HG03469 (cell line): Measurements from ENCODE around the gene NME1.

Experiments used
- ATAC-seq: cut with Tn5 transposase; IDR thresholded peaks from one replicate; pipeline ENCODE4 v1.9.1; 2021; ENCODE audit warnings: mild to moderate bottlenecking, moderate library complexity, moderate number of reproducible peaks; ENCODE audit not compliant: unreplicated experiment

Gene NME1

DNA sequence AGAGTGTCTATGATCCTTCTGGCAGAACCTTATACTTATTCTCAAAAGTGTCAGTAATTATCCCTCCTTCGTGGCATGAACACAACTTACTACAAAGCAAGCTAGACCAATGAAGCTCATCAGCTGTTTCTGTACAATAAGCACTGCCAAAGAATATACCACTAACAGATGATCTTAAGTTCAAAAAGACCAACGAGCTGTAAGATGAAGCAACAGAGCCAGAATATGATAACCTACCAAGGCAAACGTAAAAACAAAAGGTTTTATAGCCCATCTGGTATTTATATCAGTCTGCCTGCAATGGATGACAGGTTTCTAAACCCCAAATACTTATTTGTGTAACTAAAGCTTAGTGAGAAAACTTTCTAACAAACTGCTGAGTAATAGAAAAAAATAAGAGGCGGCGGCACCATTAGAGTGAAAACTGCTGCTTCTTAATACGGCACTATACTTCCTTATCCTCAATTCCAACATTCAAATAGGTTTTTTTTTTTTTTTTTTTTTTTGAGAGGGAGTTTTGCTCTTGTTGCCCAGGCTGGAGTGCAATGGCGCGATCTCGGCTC is 35.0 kb downstream of the NME1 start:
- ATAC-seq, result no peak

DNA sequence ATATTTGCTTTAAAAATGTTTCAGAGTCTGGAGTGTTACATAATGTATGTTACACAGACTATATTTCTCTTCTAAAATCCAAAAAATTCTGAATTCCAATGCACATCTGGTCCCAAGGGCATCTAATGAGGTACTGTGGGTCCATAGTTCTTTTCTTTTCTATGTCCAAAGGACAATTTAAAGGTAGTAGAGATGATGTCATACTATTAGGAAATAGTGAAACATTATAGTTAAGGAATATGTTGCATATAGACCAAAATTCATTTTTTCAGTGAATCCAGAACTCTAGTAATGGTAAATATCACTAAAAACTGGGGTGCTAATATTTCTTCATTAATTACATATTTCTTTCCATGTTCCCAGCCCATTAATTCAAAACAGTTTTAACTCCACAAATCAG is 35.8 kb downstream of the NME1 start:
- ATAC-seq, result no peak

GRCh38 chr17:51189628-51190027 is 36.3 kb downstream of the NME1 start:
- no peak for ATAC-seq

GRCh38 chr17:51191895-51192294 is 38.5 kb downstream of the NME1 start:
- no peak for ATAC-seq

DNA sequence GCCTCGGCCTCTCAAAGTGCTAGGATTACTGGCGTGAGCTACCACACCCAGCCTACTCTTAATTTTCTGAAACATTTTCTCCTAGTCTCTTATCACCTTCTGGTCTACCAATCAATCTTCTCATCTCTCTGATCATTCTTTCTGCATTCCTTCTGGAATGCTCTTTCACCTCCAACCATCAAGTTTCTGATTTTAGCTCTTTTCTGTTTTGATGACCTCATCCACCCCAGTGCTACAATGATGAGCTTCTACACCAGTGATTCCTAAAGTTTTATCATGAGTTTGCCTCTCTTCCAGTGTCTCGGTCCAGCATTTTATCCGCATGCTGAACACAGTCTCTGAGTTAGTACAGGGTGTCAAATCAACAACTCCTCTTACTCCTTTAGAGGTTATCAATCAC is 44.4 kb downstream of the NME1 start:
- no peak for ATAC-seq

GRCh38 chr17:51200295-51200694 is 46.9 kb downstream of the NME1 start:
- no peak for ATAC-seq

DNA sequence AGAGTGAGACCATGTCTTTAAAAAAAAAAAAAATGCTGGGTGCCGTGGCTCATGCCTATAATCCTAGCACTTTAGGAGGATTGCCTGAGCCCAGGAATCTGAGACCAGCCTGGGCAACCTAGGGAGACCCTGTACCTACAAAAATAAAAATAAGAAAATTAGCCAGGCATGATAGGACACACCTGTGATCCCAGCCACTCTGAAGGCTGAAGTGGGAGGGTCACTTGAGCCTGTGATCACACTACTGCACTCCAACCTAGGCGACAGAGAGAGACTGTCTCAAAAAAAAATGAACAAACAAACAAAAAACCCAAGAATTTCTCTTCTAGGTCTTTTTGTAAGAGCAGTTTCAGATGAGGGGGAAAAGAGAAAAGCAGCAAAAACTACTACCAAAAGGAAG is 47.5 kb downstream of the NME1 start:
- ATAC-seq, result no peak

GRCh38 chr17:51203838-51204237 is 50.5 kb downstream of the NME1 start:
- ATAC-seq, result no peak
